Fibroblast of gingiva (primary cell): Measurements from ENCODE around the gene LIMA1.
"Not testable (repeated sequence)": the region's sequence is repeated elsewhere in the genome, so short reads cannot be mapped to it uniquely, and the experiment has no call there.

Experiments
- DNase-seq: peaks from one replicate; pipeline ENCODE4 v3.0.0-alpha.2; 2011; ENCODE audit warnings: low read depth

LIMA1 gene

DNA sequence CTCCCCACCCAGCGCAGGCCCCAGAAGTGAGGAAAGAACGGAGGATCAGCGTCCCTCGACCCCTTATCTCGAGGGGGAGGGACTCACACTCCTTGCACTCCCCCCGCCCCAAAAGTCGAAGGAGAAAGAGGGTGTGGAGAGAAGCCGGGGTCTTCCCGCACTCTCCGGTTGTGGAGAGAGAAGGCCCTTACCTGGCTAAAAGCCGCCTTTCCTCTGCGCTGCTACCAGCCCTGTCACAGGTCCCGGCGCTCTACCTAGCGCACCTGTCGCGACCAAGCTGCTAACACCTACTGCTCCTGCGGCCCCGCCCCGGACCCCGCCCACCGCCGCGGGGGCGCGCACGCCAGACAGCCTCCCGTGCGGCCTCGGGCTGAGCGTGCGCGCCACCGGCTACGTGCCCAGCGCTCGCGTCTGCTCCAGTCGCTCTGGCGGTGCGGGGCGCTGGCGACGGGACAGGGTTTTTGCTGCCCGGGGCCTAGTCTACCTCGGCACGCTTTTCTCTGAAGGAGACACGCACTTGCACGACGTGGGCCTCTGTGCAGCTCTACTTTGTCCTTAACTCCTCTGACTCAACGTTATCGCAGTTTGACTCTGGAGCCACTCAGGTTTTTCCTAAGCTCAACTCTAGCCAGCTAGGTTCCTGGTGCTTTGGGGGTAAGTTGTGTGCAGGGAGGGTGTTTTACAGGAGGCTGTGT, at the start of gene LIMA1:
Gene LIMA1, minus strand, starts transcription at position 292 of the 695 bp plus-strand sequence. CDS start 34,769 bp downstream, outside the sequence.
- peak; percentile 79 for DNase-seq

GRCh38 chr12:50331745-50332144, 48.4 kb upstream of the LIMA1 start:
- no peak for DNase-seq

DNA sequence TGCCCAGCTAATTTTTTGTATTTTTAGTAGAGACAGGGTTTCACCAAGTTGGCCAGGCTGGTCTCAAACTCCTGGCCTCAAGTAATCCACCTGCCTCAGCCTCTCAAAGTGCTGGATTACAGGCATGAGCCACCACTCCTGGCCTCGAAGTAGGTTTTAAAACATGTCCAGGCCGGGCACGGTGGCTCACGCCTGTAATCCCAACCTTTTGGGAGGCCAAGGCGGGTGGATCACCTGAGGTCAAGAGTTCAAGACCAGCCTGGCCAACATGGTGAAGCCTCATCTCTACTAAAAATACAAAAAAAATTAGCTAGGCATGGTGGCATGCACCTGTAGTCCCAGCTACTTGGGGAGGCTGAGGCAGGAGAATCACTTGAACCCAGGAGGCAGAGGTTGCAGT, 45.3 kb upstream of the LIMA1 start:
- not testable (repeated sequence) for DNase-seq

GRCh38 chr12:50326590-50327284, 43.4 kb upstream of the LIMA1 start:
- DNase-seq = peak; percentile 77

- DNase-seq = peak; percentile 22
These were observed 42.6 kb upstream of the LIMA1 start for GRCh38 chr12:50325890-50326391.

GRCh38 chr12:50324770-50325169, 41.5 kb upstream of the LIMA1 start:
- not testable (repeated sequence) for DNase-seq

DNA sequence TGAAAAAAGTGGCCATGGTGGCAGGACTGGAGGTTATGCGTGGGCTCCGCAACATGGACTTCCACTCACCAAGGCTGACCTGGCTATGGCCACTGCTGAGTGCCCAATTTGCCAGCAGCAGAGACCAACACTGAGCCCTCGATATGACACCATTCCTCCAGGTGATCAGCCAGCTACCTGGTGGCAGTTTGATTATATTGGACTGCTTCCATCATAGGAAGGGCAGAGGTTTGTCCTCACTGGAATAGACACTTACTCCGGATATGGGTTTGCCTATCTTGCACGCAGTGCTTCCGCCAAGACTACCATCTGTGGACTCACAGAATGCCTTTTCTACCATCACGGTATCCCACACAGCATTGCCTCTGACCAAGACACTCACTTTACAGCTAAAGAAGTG, 40.8 kb upstream of the LIMA1 start:
- DNase-seq = not testable (repeated sequence)

- DNase-seq = no peak
These were observed 38.9 kb upstream of the LIMA1 start for GRCh38 chr12:50322206-50322605.

DNA sequence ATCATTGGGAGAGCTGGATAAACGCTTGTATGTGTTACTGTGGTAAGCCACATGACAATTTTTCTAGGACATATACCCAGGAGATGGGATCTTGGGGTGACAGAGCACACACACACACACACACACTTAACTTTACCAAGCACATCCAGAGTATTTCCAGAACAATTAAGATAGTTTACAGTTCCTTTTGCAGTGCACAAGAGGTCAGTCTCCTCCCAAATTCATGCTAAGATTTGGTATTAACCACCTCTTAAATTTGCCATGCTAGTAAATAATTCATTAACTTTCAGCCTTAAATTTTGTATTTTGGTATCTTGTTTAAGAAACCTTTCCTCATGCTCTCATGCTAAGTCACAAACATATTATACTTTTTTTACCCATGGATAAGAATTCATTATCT, 33.9 kb upstream of the LIMA1 start:
- DNase-seq = peak; percentile 20

DNA sequence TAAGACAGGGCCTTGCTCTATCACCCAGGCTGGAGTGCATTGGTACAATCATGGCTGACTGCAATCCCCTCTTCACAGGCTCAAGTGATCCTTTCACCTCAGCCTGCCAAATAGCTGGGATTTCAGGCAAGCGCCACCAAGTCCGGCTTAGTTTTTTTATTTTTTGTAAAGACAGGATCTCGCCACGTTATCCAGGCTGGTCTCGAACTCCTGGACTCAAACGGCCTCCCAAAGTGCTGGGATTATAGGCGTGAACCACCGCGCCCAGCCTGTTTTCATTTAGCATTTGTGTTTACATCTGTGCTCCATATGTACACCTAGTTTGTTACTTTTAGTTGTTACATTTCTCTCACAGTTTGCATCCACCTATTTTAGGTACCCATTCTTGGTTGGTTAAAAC, 32.5 kb upstream of the LIMA1 start:
- no peak for DNase-seq

- peak; percentile 44 for DNase-seq
These were observed 31.5 kb upstream of the LIMA1 start for GRCh38 chr12:50314636-50315312.

DNA sequence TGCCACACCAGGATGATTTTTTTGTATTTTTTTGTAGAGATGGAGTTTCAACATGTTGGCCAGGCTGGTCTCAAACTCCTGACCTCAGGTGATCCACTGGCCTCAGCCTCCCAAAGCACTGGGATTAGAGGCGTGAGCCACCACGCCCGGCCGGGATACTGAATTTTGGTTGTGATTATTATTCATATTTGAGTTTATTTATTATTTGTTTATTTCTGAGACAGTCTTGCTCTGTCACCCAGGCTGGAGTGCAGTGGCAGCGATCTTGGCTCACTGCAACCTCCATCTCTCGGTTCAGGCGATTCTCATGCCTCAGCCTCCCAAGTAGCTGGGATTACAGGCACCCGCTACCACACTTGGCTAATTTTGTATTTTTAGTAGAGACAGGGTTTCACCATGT, 30.7 kb upstream of the LIMA1 start:
- DNase-seq = not testable (repeated sequence)

DNA sequence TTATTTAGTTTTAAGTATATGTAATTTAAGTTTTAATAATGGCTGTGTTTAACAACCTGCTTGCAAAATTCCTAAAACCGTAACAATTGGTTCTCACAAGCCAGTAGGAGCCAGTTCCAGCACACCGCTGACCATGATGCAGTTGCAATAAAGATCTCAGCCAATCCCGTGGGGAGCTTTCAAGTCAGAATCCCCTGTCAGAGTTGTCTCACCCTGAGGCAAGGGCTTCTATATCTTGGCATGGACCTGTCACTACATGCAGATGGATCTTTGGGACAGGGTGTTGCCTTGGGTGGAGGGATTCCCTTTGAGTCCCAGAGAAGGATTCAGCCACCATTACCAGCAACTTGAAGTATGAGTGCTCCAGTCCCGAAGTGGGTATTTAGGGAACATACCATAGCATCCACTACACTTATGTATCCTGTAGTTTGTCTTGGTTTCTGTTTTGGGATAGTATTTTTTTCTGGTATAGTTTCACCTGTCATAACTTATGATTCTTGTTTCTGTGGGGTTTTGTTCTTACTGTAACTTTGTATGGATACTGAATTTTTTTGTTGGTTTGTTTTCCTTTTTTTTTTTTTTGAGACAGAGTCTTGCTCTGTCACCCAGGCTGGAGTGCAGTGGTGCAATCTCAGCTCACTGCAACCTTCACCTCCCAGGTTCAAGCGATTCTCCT, 30.1 kb upstream of the LIMA1 start:
- no peak for DNase-seq

GRCh38 chr12:50311858-50312609, 28.7 kb upstream of the LIMA1 start:
- DNase-seq = peak; percentile 83

DNA sequence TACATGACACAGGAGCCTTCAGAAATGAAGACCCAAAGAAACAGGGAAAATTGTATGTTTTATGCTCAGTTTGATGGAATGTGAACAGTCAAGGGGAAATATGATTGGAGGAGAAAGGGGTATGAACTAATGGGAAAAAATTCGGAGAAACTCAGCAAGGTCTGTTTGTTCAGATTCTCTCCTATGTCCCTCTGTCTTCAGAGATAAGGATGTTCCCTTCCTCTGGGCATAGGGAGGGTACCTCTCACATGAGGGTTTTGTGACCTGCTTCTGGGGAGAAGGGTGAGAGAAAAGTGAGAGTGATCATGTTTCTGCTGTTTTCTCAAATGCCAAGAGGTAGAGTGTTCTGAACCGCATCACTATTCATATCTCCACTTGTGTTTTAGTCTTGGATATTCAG, 26.6 kb upstream of the LIMA1 start:
- DNase-seq = no peak

DNA sequence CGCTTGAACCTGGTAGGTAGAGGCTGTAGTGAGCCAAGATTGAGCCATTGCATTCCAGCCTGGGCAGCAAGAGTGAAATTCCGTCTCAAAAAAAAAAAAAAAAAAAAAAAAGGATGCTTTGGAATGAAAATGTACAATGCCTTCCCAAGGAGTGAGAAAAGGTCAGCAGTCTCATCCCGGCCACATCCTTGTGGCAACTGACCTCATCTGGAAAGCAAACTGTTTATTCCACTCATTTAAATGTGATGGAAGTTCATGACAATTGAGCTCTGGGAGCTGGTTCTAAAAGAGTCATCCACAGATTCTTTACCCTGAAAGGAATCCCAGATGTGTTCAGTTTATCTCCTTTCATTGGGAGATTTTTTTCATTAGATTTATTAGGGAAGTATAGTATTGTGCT, 19.4 kb upstream of the LIMA1 start:
- peak; percentile 65 for DNase-seq

- DNase-seq = no peak
These were observed 14.7 kb upstream of the LIMA1 start for GRCh38 chr12:50297996-50298395.

DNA sequence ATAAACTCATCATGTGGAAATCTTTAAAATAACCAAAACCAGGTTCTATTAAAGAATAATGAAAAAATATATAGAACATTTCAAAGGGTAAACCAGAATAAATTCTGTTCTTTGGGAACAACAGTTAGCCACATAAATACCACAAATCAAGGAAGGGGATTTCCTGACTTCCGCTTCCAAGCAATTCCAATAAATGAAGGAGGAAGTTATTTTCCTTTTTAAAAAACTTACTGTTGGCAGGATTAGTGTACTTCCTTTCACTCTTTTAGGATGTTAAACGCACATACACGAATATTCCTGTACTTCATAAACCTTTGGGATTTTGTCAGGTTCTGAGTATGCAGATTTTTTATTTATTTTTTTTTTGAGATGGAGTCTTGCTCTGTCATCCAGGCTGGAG, 13.7 kb upstream of the LIMA1 start:
- no peak for DNase-seq

GRCh38 chr12:50296554-50296953, 13.2 kb upstream of the LIMA1 start:
- no peak for DNase-seq

- no peak for DNase-seq
These were observed 8.1 kb upstream of the LIMA1 start for GRCh38 chr12:50291377-50291776.

- DNase-seq = not testable (repeated sequence)
These were observed 7.4 kb upstream of the LIMA1 start for GRCh38 chr12:50290692-50291091.

- peak; percentile 72 for DNase-seq
These were observed 4.0 kb upstream of the LIMA1 start for GRCh38 chr12:50287271-50287670.
